Measurements from ENCODE around the gene EPHB2.

DNA sequence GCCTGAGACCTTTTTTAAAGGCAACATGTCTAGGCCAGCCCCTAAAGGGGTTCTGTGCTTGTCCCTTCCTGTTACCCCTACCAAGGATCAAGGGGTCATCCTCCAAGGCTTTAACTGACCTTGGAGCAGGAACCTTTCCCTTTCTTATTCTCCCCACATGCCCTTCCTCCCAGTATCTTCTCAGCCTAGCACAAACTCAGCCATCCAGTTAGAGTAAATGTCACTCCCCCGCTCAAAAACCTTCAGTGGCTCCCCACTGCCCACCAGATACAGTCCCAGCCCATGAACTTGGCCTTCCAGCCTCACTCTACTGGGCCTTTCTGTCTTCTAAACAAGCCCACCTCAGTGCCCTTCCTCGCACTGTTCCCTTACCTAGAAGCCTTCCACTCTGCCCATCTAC is 48.8 kb upstream of the EPHB2 start:
- TF ChIP-seq CTCF (IDR thresholded peaks at IDR 0.05; ENCODE audit: poor library complexity, severe bottlenecking) (no peak), SMC3 (conservative IDR thresholded peaks at IDR 0.05; ENCODE audit: poor library complexity) (no peak), MXI1 (conservative IDR thresholded peaks at IDR 0.05; ENCODE audit: poor library complexity, severe bottlenecking) (no peak)
